Activated B cell treated with CpG ODN at 0.5 μM for 24 hours (primary cell): Measurements from ENCODE around the gene MCAT. TPM values are rescaled to one million over a fixed set of nuclear protein-coding genes. Genes with fewer than 3 reads are reported as not detected.

ENCODE experiments used
- ATAC-seq: fragments of 200-7000 bp; cut with Tn5 transposase; one replicate; pipeline ENCODE4 v1.10.0; 2021; ENCODE audit warnings: low read depth, mild to moderate bottlenecking, moderate library complexity
- CTCF ChIA-PET: fragments of 350-600 bp; sonication (Branson Sonifier 250); formaldehyde crosslinking; loops from one replicate; lab custom pipeline; 2021; ENCODE audit warnings: antibody characterized with exemption; lab: Charles Lee
- POLR2A ChIA-PET: fragments of 350-600 bp; sonication (Branson Sonifier 250); formaldehyde crosslinking; loops from one replicate; lab custom pipeline; 2021; ENCODE audit warnings: antibody characterized with exemption; lab: Charles Lee
- DNase-seq: peaks from one replicate; pipeline ENCODE4 v3.0.0; 2022
- H3K27ac Mint-ChIP-seq: one replicate; pipeline ENCODE4 v1.8.0; 2020; ENCODE audit warnings: mixed read lengths
- H3K27me3 Mint-ChIP-seq: one replicate; pipeline ENCODE4 v1.8.0; 2021; ENCODE audit warnings: mixed read lengths
- H3K36me3 Mint-ChIP-seq: one replicate; pipeline ENCODE4 v1.8.0; 2021; ENCODE audit warnings: low read depth, mixed read lengths
- H3K4me1 Mint-ChIP-seq: one replicate; pipeline ENCODE4 v1.8.0; 2021; ENCODE audit warnings: mixed read lengths
- H3K4me3 Mint-ChIP-seq: one replicate; pipeline ENCODE4 v1.8.0; 2020; ENCODE audit warnings: mild to moderate bottlenecking, mixed read lengths
- H3K9me3 Mint-ChIP-seq: one replicate; pipeline ENCODE4 v1.8.0; 2020; ENCODE audit warnings: mixed read lengths
- intact Hi-C: fragments of 100-400 bp; cut with micrococcal nuclease; formaldehyde crosslinking; loops from one replicate; pipeline ENCODE4 v1.15.1; 2024
- total RNA-seq: library from RNA; stranded (reverse); gene quantifications from 2 replicates; pipeline ENCODE4 v1.2.3, GENCODE V29; 2022
- TF ChIP-seq, protein P1 (sequence below): fragments of 200-600 bp; IDR thresholded peaks from one replicate; pipeline ENCODE4 v1.8.0; 2022; ENCODE audit warnings: antibody characterized with exemption, mild to moderate bottlenecking

The MCAT gene
- total RNA-seq, 1 donor from 2014 or later = 12.7 TPM

DNA sequence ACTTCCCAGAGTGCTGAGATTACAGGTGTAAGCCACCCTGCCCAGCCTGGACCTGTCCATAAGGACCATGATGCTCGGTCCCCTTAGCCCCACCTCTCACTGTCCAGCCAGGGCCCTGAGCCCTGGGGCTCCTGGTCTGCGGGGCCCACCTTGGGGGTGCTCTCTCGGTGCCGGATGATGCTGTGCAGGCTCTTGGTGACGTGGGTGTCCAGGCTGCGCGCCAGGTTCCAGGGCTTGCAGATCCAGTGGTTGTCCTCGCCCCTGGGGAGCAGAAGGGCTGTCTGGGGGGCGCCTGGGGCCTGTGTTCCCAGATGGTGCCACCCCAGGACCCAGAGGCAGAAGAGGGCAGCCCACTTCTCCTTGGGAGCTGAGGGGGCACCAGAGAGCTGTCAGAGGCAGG lies 30.4 kb upstream of the MCAT start:
- DNase-seq (no peak), ATAC-seq (no peak)
- Mint-ChIP-seq H3K4me3 (no peak overlapping the region), H3K4me1 (no peaks in the 10 kb centered on the region), H3K27me3 (no peaks in the 10 kb centered on the region), H3K36me3 (peaks cover 66% of the 10 kb centered on the region), H3K27ac (no peak overlapping the region), H3K9me3 (no peaks in the 10 kb centered on the region)
- TF ChIP-seq, protein P1, sequence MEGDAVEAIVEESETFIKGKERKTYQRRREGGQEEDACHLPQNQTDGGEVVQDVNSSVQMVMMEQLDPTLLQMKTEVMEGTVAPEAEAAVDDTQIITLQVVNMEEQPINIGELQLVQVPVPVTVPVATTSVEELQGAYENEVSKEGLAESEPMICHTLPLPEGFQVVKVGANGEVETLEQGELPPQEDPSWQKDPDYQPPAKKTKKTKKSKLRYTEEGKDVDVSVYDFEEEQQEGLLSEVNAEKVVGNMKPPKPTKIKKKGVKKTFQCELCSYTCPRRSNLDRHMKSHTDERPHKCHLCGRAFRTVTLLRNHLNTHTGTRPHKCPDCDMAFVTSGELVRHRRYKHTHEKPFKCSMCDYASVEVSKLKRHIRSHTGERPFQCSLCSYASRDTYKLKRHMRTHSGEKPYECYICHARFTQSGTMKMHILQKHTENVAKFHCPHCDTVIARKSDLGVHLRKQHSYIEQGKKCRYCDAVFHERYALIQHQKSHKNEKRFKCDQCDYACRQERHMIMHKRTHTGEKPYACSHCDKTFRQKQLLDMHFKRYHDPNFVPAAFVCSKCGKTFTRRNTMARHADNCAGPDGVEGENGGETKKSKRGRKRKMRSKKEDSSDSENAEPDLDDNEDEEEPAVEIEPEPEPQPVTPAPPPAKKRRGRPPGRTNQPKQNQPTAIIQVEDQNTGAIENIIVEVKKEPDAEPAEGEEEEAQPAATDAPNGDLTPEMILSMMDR = no peak
- intact Hi-C loops = no loop called here
- CTCF ChIA-PET = no interaction called here
- POLR2A ChIA-PET = interaction anchor here (0.5 kb wide), 1 partner anchor 53 kb away, joined by 3 read pairs; no protein-coding TSS in a partner anchor

DNA sequence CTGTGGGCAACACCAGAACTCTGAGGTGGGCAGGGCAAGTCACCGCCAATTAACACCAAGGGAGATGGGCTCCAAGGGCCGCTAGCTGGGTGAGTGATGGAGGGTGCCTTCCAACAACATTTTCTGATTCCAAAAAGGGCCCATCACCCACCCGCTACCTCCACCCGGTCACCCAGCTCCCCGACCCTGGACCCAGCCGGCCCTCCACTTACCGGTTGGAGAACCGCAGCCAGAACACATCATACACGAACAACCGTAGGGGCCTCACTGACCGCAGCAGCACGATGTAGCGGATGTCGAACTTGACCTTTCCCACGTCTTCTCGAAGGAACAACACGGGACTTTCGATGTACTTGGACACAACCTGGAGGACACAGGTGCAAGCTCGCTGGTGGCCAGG lies 29.0 kb upstream of the MCAT start:
- intact Hi-C loops = no loop called here
- DNase-seq (no peak), ATAC-seq (no peak)
- ChIA-PET POLR2A (no interaction called here), CTCF (no interaction called here)
- H3K36me3 Mint-ChIP-seq = peaks cover 62% of the 10 kb centered on the region
- no peak overlapping the region for H3K27ac Mint-ChIP-seq
- no peaks in the 10 kb centered on the region for H3K27me3 Mint-ChIP-seq
- no peaks in the 10 kb centered on the region for H3K9me3 Mint-ChIP-seq
- no peak overlapping the region for H3K4me3 Mint-ChIP-seq
- no peaks in the 10 kb centered on the region for H3K4me1 Mint-ChIP-seq
- TF ChIP-seq, protein P1 = no peak

DNA sequence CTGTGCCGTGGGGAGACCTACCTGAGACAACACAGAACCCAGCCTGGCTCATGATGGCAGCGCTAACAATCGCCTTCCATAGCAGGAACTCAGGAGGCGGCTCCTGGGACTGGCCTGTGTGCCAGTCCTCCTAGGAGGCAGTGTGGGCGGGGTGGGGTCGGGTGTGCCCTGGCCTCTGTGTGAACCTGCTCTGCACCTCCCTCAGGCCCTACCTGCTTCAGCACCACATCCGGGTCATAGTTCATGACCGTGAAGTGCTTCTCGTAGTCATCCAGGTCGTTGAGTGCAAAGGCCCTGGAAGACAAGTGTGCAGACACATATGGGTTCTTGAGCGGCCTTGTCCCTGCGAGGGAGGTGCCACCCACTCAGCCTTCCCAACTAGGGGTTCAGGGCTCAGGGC lies 28.4 kb upstream of the MCAT start:
- TF ChIP-seq, protein P1 = no peak
- ChIA-PET POLR2A (no interaction called here), CTCF (no interaction called here)
- Mint-ChIP-seq H3K36me3 (peaks cover 64% of the 10 kb centered on the region), H3K27me3 (no peaks in the 10 kb centered on the region), H3K4me1 (no peaks in the 10 kb centered on the region), H3K4me3 (no peak overlapping the region), H3K27ac (no peak overlapping the region), H3K9me3 (no peaks in the 10 kb centered on the region)
- DNase-seq = no peak
- no peak for ATAC-seq
- intact Hi-C loops = no loop called here

DNA sequence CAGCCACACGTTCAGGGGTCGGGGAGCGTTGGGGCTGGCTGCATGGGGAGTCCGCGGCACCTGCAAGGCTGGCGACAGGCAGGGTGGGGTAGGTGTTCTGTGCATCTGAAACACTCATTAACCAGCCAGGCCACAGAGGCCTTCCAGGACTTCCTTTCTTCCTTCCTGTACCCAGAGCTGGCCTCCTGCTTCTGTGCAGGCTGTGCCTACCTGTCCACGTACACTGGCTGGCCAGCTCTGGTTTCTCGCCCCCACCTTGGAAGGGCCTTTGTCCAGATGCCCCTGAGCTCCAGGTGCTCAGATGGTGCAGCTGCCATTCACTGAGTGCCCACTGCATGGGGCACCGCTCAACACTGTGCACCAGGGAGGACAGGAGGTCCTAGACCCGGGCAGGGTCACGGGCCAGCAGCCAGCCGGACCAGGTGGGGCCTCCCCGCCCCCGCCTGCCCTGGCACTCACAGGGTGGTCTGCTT lies 27.9 kb upstream of the MCAT start:
- no peaks in the 10 kb centered on the region for H3K9me3 Mint-ChIP-seq
- DNase-seq = no peak
- no peaks in the 10 kb centered on the region for H3K27me3 Mint-ChIP-seq
- ATAC-seq = no peak
- no peak overlapping the region for H3K4me3 Mint-ChIP-seq
- TF ChIP-seq, protein P1 = no peak
- ChIA-PET POLR2A (no interaction called here), CTCF (no interaction called here)
- no peak overlapping the region for H3K27ac Mint-ChIP-seq
- H3K36me3 Mint-ChIP-seq = peaks cover 62% of the 10 kb centered on the region
- intact Hi-C loops = no loop called here
- no peaks in the 10 kb centered on the region for H3K4me1 Mint-ChIP-seq

DNA sequence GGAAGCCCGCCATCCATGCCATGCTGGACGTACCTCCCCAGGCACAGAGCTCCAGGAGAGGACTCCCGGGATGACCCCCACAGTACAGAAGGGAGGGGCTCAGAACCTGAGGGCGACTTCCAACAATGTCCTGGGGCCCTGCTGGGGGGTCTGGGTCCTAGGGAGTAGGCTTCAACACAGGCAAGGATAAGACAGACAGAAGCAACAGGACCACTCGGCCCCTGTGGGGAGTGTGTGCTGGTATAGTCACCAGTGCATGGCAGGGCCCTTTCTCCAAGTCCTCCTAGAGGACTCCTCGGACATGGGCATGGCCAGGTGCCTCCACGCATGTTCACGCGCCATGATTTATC lies 26.9 kb upstream of the MCAT start:
- H3K4me1 Mint-ChIP-seq = no peaks in the 10 kb centered on the region
- DNase-seq (no peak), ATAC-seq (no peak)
- H3K27ac Mint-ChIP-seq = no peak overlapping the region
- H3K36me3 Mint-ChIP-seq = peaks cover 59% of the 10 kb centered on the region
- no peaks in the 10 kb centered on the region for H3K27me3 Mint-ChIP-seq
- H3K4me3 Mint-ChIP-seq = no peak overlapping the region
- no peaks in the 10 kb centered on the region for H3K9me3 Mint-ChIP-seq
- ChIA-PET POLR2A (no interaction called here), CTCF (no interaction called here)
- TF ChIP-seq, protein P1 = no peak
- intact Hi-C loops = no loop called here
